ENCODE results near the gene TPK1. TPM values are rescaled to one million over a fixed set of nuclear protein-coding genes. Genes with fewer than 3 reads are reported as not detected.

The TPK1 gene
- total RNA-seq, 1 donor from 2014 or later, result 1.7 TPM

- intact Hi-C loops (cut with DNase I), result no loop called here
- H3K27me3 ChIP-seq, result no peaks in the 10 kb centered on the region
- TF ChIP-seq, protein P1, sequence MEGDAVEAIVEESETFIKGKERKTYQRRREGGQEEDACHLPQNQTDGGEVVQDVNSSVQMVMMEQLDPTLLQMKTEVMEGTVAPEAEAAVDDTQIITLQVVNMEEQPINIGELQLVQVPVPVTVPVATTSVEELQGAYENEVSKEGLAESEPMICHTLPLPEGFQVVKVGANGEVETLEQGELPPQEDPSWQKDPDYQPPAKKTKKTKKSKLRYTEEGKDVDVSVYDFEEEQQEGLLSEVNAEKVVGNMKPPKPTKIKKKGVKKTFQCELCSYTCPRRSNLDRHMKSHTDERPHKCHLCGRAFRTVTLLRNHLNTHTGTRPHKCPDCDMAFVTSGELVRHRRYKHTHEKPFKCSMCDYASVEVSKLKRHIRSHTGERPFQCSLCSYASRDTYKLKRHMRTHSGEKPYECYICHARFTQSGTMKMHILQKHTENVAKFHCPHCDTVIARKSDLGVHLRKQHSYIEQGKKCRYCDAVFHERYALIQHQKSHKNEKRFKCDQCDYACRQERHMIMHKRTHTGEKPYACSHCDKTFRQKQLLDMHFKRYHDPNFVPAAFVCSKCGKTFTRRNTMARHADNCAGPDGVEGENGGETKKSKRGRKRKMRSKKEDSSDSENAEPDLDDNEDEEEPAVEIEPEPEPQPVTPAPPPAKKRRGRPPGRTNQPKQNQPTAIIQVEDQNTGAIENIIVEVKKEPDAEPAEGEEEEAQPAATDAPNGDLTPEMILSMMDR (IDR thresholded peaks at IDR 0.05), result no peak
- TF ChIP-seq POLR2A (IDR thresholded peaks at IDR 0.05) (no peak), POLR2AphosphoS5 (IDR thresholded peaks at IDR 0.05; ENCODE audit: insufficient read depth in 1 of 2, low read depth in 1 of 2) (no peak)
- no peak overlapping the region for H3K4me3 ChIP-seq
- no peaks in the 10 kb centered on the region for H3K36me3 ChIP-seq
- no peaks in the 10 kb centered on the region for H3K9me3 ChIP-seq
- peak overlapping the region; percentile 82 for H3K27ac ChIP-seq
- no peak for DNase-seq (ENCODE audit: extremely low spot score in 2 of 2)
- peaks cover 27% of the 10 kb centered on the region for H3K4me1 ChIP-seq
Observed at GRCh38 chr7:144408121-144408520, 427.7 kb downstream of the TPK1 start.

DNA sequence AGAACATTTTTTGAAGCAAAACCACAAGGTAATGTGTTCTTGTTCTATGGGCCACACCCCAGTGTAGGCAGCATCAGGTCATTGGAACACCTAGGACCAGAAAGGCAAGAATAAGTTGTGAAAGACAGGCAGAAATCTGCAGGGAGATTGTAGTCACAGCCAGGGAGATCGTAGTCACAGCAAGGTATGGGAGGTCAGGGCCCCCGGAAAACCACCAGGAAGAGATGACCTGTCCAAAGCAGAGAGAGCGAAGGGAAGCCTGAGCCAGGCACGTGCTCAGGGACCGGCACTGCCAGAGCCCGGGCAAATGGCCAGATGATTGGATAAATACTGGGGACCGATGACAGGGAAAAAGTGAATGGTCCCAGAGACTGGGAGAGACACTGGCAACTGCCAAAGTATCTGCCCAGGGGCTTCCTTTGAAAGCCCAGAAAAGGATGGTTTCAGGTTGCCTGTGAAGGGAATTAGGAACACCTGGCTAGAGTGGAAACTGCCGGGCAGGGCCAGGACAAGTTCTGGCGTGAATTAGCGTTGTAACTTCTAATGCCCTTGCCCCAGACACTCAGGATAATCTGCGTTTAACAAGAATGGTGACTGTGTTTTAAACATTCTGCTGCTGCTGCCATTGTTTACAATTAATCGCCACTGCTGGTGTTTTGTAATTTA, 428.5 kb downstream of the TPK1 start:
- H3K4me1 ChIP-seq, result peaks cover 27% of the 10 kb centered on the region
- TF ChIP-seq POLR2AphosphoS5 (IDR thresholded peaks at IDR 0.05; ENCODE audit: insufficient read depth in 1 of 2, low read depth in 1 of 2), result no peak
- TF ChIP-seq, protein P1 (IDR thresholded peaks at IDR 0.05), result no peak

GRCh38 chr7:144404946-144405345, 430.9 kb downstream of the TPK1 start:
- Histone ChIP-seq H3K36me3 (no peaks in the 10 kb centered on the region), H3K4me1 (peaks cover 27% of the 10 kb centered on the region), H3K27me3 (no peaks in the 10 kb centered on the region), H3K4me3 (no peak overlapping the region), H3K9me3 (no peaks in the 10 kb centered on the region), H3K27ac (no peak overlapping the region)
- DNase-seq (ENCODE audit: extremely low spot score in 2 of 2), result no peak
- TF ChIP-seq POLR2A (IDR thresholded peaks at IDR 0.05), result no peak
- TF ChIP-seq, protein P1 (IDR thresholded peaks at IDR 0.05), result no peak
- TF ChIP-seq POLR2AphosphoS5 (IDR thresholded peaks at IDR 0.05; ENCODE audit: insufficient read depth in 1 of 2, low read depth in 1 of 2), result no peak
- intact Hi-C loops (cut with DNase I), result no loop called here

More for the DNA sequence above, 428.5 kb downstream of the TPK1 start:
- Histone ChIP-seq H3K36me3 (no peaks in the 10 kb centered on the region), H3K27ac (peak overlapping the region; percentile 82), H3K9me3 (no peaks in the 10 kb centered on the region), H3K27me3 (no peaks in the 10 kb centered on the region), H3K4me3 (no peak overlapping the region)
- no peak for DNase-seq (ENCODE audit: extremely low spot score in 2 of 2)
- intact Hi-C loops (cut with DNase I), result no loop called here

GRCh38 chr7:144403649-144404061, 432.2 kb downstream of the TPK1 start, which contains the start of gene NOBOX:
Gene NOBOX, minus strand, starts transcription at chr7:144403693.
- intact Hi-C loops (cut with DNase I), result no loop called here
- TF ChIP-seq POLR2A (IDR thresholded peaks at IDR 0.05), result no peak
- TF ChIP-seq POLR2AphosphoS5 (IDR thresholded peaks at IDR 0.05; ENCODE audit: insufficient read depth in 1 of 2, low read depth in 1 of 2), result no peak
- TF ChIP-seq, protein P1 (IDR thresholded peaks at IDR 0.05), result no peak
- DNase-seq (ENCODE audit: extremely low spot score in 2 of 2), result no peak
- no peak within 1 kb of the TSS for H3K4me3 ChIP-seq
- H3K27ac ChIP-seq, result no peak within 1 kb of the TSS
- H3K9me3 ChIP-seq, result no peaks in the 10 kb centered on the region
- H3K27me3 ChIP-seq, result no peaks in the 10 kb centered on the region
- H3K4me1 ChIP-seq, result peaks cover 27% of the 10 kb centered on the region
- no peaks in the 10 kb centered on the region for H3K36me3 ChIP-seq

DNA sequence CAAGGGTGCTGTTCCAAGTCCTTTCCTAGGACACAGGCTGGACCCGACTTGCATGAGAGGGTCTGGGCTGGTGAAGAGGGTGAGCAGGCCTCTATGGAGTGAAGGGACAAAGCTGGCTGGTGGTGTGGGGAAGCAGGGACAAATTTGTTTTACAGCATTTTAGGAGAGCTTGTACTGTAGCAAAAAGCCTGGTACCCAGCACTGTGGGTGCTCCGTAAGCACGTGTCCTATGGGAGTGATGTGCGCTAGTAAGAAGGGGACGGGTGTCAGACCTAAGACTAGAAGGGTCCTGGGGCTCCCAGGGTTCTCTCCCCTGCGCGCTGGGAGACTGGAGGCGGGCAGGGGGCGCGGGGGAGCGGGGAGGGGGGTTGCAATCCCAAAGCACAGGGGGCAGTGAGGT, 432.8 kb downstream of the TPK1 start:
- Histone ChIP-seq H3K27me3 (no peaks in the 10 kb centered on the region), H3K27ac (no peak overlapping the region), H3K36me3 (no peaks in the 10 kb centered on the region), H3K4me3 (no peak overlapping the region), H3K9me3 (no peaks in the 10 kb centered on the region), H3K4me1 (peaks cover 22% of the 10 kb centered on the region)
- no peak for DNase-seq (ENCODE audit: extremely low spot score in 2 of 2)
- intact Hi-C loops (cut with DNase I), result no loop called here
- TF ChIP-seq, protein P1 (IDR thresholded peaks at IDR 0.05), result no peak
- TF ChIP-seq POLR2A (IDR thresholded peaks at IDR 0.05) (no peak), POLR2AphosphoS5 (IDR thresholded peaks at IDR 0.05; ENCODE audit: insufficient read depth in 1 of 2, low read depth in 1 of 2) (no peak)

Data from vagina (tissue), 2 donors.